HCT116 (cell line): ENCODE measurements around the gene MXRA5. TPM values are rescaled to one million over a fixed set of nuclear protein-coding genes. Genes with fewer than 3 reads are reported as not detected.

Experiments used
- ATAC-seq: fragments of 200-7000 bp; cut with Tn5 transposase; 2 replicates; pipeline ENCODE4 v1.9.1; 2020; ENCODE audit warnings: mild to moderate bottlenecking, moderate library complexity
- BruUV-seq: library from RNA; stranded (reverse); fragments of 400-500 nt; replicated peaks from 2 replicates; lab custom pipeline; 2021; lab: Mats Ljungman, UMichigan
- CTCF ChIA-PET: fragments of 300-600 bp; sonication (Branson Sonifier 250); formaldehyde crosslinking; loops from one replicate; lab custom pipeline; 2021; ENCODE audit warnings: antibody characterized with exemption; lab: Charles Lee
- POLR2A ChIA-PET: fragments of 300-600, 350-600 bp; sonication (Branson Sonifier 250); formaldehyde crosslinking; loops from one replicate; lab custom pipeline; 2021; ENCODE audit warnings: antibody characterized with exemption; lab: Charles Lee
- RAD21 ChIA-PET, 2 experiments: fragments of 300-600 bp; sonication (Branson Sonifier 250); formaldehyde crosslinking; loops; one replicate each; lab custom pipeline; 2023; ENCODE audit warnings: low total read pairs in 2 of 2; ENCODE audit not compliant: uncharacterized antibody in 2 of 2, unreplicated experiment in 2 of 2, low non-redundant PET in 1 of 2; lab: Charles Lee
- DNase-seq: peaks from one replicate; pipeline ENCODE4 v3.0.0-alpha.2; 2010; ENCODE audit warnings: low read depth, low spot score
- H2AFZ ChIP-seq: fragments of 200-600 bp; shearing (Covaris generic), sonication (generic); 2 replicates; pipeline ENCODE4 v1.6.1; 2017; ENCODE audit warnings: low read depth, mixed run types, mixed read lengths, antibody characterized with exemption, low read length; ENCODE audit not compliant: poor library complexity, severe bottlenecking
- H3K27ac ChIP-seq: 2 replicates; pipeline ENCODE4 v1.5.1; 2012; ENCODE audit warnings: low read depth, low read length
- H3K27me3 ChIP-seq: fragments of 200-600 bp; sonication (generic); 2 replicates; pipeline ENCODE4 v1.6.1; 2016; ENCODE audit warnings: mixed run types, low read length, mixed read lengths; ENCODE audit not compliant: insufficient read depth
- H3K36me3 ChIP-seq, 2 experiments: fragments of 200-500 bp in 1 of 2; fragments of 200-600 bp in 1 of 2; sonication (Bioruptor generic) in 1 of 2; sonication (generic) in 1 of 2; 2 replicates each; pipeline versions ENCODE4 v1.5.1 to v1.6.1; 2014 to 2016; ENCODE audit warnings: low read length in 2 of 2, inconsistent platforms in 1 of 2, mixed read lengths in 1 of 2, mixed run types in 1 of 2; ENCODE audit not compliant: insufficient read depth in 2 of 2, control insufficient read depth in 1 of 2
- H3K4me1 ChIP-seq, 2 experiments: fragments of 200-600 bp in 1 of 2; sonication (generic) in 1 of 2; 2 replicates each; pipeline versions ENCODE4 v1.5.1 to v1.6.1; 2012 to 2017; ENCODE audit warnings: low read length in 2 of 2, inconsistent platforms in 1 of 2, mild to moderate bottlenecking in 1 of 2, mixed read lengths in 1 of 2, mixed run types in 1 of 2, moderate library complexity in 1 of 2; ENCODE audit not compliant: insufficient read depth in 2 of 2, control insufficient read depth in 1 of 2
- H3K4me2 ChIP-seq: fragments of 200-600 bp; sonication (generic); 2 replicates; pipeline ENCODE4 v1.6.1; 2017; ENCODE audit warnings: mixed run types, low read length, mixed read lengths
- H3K4me3 ChIP-seq, 2 experiments: fragments of 200-600 bp in 1 of 2; sonication (generic) in 1 of 2; replicated peaks in 1 of 2; 2 replicates each; pipeline ENCODE4 v1.5.1; 2011 to 2016; ENCODE audit warnings: low read length in 2 of 2, control low read depth in 1 of 2, low read depth in 1 of 2, mild to moderate bottlenecking in 1 of 2, mixed read lengths in 1 of 2, mixed run types in 1 of 2
- H3K79me2 ChIP-seq: fragments of 200-600 bp; sonication (generic); 2 replicates; pipeline ENCODE4 v1.6.1; 2017; ENCODE audit warnings: mild to moderate bottlenecking, mixed run types, low read length, moderate library complexity, mixed read lengths; ENCODE audit not compliant: insufficient read depth
- H3K9ac ChIP-seq: fragments of 200-600 bp; sonication (generic); 2 replicates; pipeline ENCODE4 v1.6.1; 2016; ENCODE audit warnings: low read length, mixed read lengths
- H3K9me2 ChIP-seq: fragments of 200-600 bp; sonication (generic), shearing (Covaris generic); 2 replicates; pipeline ENCODE4 v1.6.1; 2017; ENCODE audit warnings: mixed run types, mild to moderate bottlenecking, moderate library complexity; ENCODE audit not compliant: insufficient read depth
- H3K9me3 ChIP-seq, 2 experiments: fragments of 200-500 bp in 1 of 2; fragments of 200-600 bp in 1 of 2; sonication (Bioruptor generic) in 1 of 2; sonication (generic) in 1 of 2; 2 replicates each; pipeline ENCODE4 v1.6.1; 2014 to 2017; ENCODE audit warnings: low read length in 2 of 2, mixed read lengths in 2 of 2, inconsistent platforms in 1 of 2, low read depth in 1 of 2, mild to moderate bottlenecking in 1 of 2, mixed run types in 1 of 2, moderate library complexity in 1 of 2; ENCODE audit not compliant: control insufficient read depth in 1 of 2, insufficient read depth in 1 of 2
- H4K20me1 ChIP-seq: fragments of 200-600 bp; sonication (generic), shearing (Covaris generic); 2 replicates; pipeline ENCODE4 v1.6.1; 2017; ENCODE audit warnings: mixed run types, mild to moderate bottlenecking, moderate library complexity; ENCODE audit not compliant: insufficient read depth
- ATF3 ChIP-seq: IDR thresholded peaks from 2 replicates; pipeline ENCODE4 v1.6.1; 2012
- CEBPB ChIP-seq: IDR thresholded peaks from 2 replicates; pipeline ENCODE4 v1.6.1; 2012; ENCODE audit warnings: low read depth
- ELF1 ChIP-seq: IDR thresholded peaks from 2 replicates; pipeline ENCODE4 v1.6.1; 2012; ENCODE audit warnings: low read depth, borderline replicate concordance
- EZH2 ChIP-seq: fragments of 200-600 bp; sonication (generic); IDR thresholded peaks from 2 replicates; pipeline ENCODE4 v1.6.1; 2017; ENCODE audit warnings: antibody characterized with exemption, mixed run types
- FOSL1 ChIP-seq: IDR thresholded peaks from 2 replicates; pipeline ENCODE4 v1.6.1; 2012; ENCODE audit warnings: low read depth
- JUND ChIP-seq: IDR thresholded peaks from 2 replicates; pipeline ENCODE4 v1.6.1; 2012
- MAX ChIP-seq: IDR thresholded peaks from 2 replicates; pipeline ENCODE4 v1.6.1; 2012
- POLR2A ChIP-seq: IDR thresholded peaks from 2 replicates; pipeline ENCODE4 v1.7.0; 2011; ENCODE audit warnings: borderline replicate concordance; ENCODE audit not compliant: insufficient read depth, insufficient read length; ENCODE audit errors: extremely low read depth
- RAD21 ChIP-seq: IDR thresholded peaks from 2 replicates; pipeline ENCODE4 v1.6.1; 2012; ENCODE audit warnings: low read depth, mild to moderate bottlenecking
- REST ChIP-seq: IDR thresholded peaks from 2 replicates; pipeline ENCODE4 v1.6.1; 2012; ENCODE audit warnings: low read depth
- SIN3A ChIP-seq: IDR thresholded peaks from 2 replicates; pipeline ENCODE4 v1.6.1; 2012; ENCODE audit warnings: low read depth
- SP1 ChIP-seq: IDR thresholded peaks from 2 replicates; pipeline ENCODE4 v1.6.1; 2012; ENCODE audit warnings: low read depth
- SRF ChIP-seq: IDR thresholded peaks from 2 replicates; pipeline ENCODE4 v1.6.1; 2012; ENCODE audit warnings: low read depth
- YY1 ChIP-seq: IDR thresholded peaks from 2 replicates; pipeline ENCODE4 v1.6.1; 2011; ENCODE audit warnings: low read length, low read depth, moderate library complexity, mild to moderate bottlenecking; ENCODE audit not compliant: insufficient replicate concordance; ENCODE audit errors: extremely low read depth
- ZBTB33 ChIP-seq: IDR thresholded peaks from 2 replicates; pipeline ENCODE4 v1.6.1; 2011; ENCODE audit warnings: mild to moderate bottlenecking, low read length, moderate library complexity; ENCODE audit not compliant: insufficient replicate concordance; ENCODE audit errors: extremely low read depth
- ZFX ChIP-seq: fragments of 450-650 bp; IDR thresholded peaks from 2 replicates; pipeline ENCODE4 v1.6.1; 2017
- ZNF274 ChIP-seq: fragments of 200-500 bp; sonication (Bioruptor generic); IDR thresholded peaks from 2 replicates; pipeline ENCODE4 v1.6.1; 2014; ENCODE audit warnings: mild to moderate bottlenecking, low read depth, low read length, inconsistent platforms
- intact Hi-C: fragments of 100-400 bp; cut with micrococcal nuclease; formaldehyde crosslinking; loops from 2 replicates; pipeline ENCODE4 v1.10.0; 2022
- total RNA-seq: library from RNA; stranded (reverse); gene quantifications from one replicate; pipeline ENCODE4 v1.2.1, GENCODE V29; 2021; ENCODE audit not compliant: unreplicated experiment

MXRA5 gene
- total RNA-seq, 1 experiment from 2014 or later: 0.02 TPM

DNA sequence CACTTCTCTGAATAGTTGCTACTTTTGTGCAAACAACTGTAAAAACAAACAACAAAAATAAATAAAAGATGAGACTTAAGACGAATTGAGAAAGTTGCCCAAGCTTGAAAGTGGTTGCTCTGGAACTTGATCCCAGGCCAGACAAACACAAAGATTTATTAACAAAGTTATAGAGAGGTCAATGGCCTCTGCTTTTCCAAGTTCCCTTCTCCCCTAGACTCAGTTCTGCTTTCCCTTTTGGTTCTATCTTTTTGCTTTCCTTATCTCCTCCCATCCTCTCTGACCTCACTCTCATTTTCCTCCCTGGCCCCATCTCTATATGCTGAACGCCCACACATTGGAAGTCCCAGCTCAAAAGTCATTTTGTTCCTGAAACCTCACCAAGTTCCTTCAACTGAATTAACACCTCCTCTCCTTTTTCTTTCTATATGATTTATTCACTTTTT, 82.7 kb downstream of the MXRA5 start:
- intact Hi-C loops: no loop called here
- no peak for DNase-seq
- Histone ChIP-seq H3K27ac (no peak overlapping the region), H4K20me1 (no peaks in the 10 kb centered on the region), H3K9me2 (no peaks in the 10 kb centered on the region), H3K27me3 (no peaks in the 10 kb centered on the region), H3K36me3 (no peaks in the 10 kb centered on the region), H3K9me3 (no peaks in the 10 kb centered on the region), H3K4me3 (no peak overlapping the region), H3K79me2 (no peaks in the 10 kb centered on the region), H3K4me2 (no peak overlapping the region), H3K4me1 (peaks cover 0 to 15% of the 10 kb centered on the region in 2 experiments; a peak in 2 of 4 replicates), H2AFZ (no peak overlapping the region), H3K9ac (no peak overlapping the region)
- ChIA-PET CTCF (no interaction called here), POLR2A (no interaction called here), RAD21 (no interaction called here)
- ATAC-seq: no peak
- no peak for TF ChIP-seq ELF1
- TF ChIP-seq ZBTB33: no peak
- TF ChIP-seq MAX: no peak
- no peak for TF ChIP-seq EZH2
- TF ChIP-seq ZFX: no peak
- no TSS peak for BruUV-seq

GRCh38 chrX:3262901-3263300, 83.6 kb downstream of the MXRA5 start:
- RAD21 ChIA-PET: no interaction called here
- no peaks in the 10 kb centered on the region for H3K79me2 ChIP-seq
- peak overlapping the region; percentile 59 for H3K4me2 ChIP-seq
- POLR2A ChIA-PET: no interaction called here
- peak; percentile 28 for DNase-seq
- ATAC-seq: peak; percentile 82
- H3K36me3 ChIP-seq: no peaks in the 10 kb centered on the region
- H3K9me2 ChIP-seq: no peaks in the 10 kb centered on the region
- no peaks in the 10 kb centered on the region for H3K27me3 ChIP-seq
- no peaks in the 10 kb centered on the region for H3K9me3 ChIP-seq
- H3K9ac ChIP-seq: no peak overlapping the region
- CTCF ChIA-PET: no interaction called here
- H3K27ac ChIP-seq: no peak overlapping the region
- BruUV-seq: no TSS peak
- no peak overlapping the region for H3K4me3 ChIP-seq
- intact Hi-C loops: no loop called here
- no peaks in the 10 kb centered on the region for H4K20me1 ChIP-seq
- peaks cover 0 to 15% of the 10 kb centered on the region in 2 experiments; a peak in 2 of 4 replicates for H3K4me1 ChIP-seq
- H2AFZ ChIP-seq: no peak overlapping the region
- TF ChIP-seq YY1: no peak
- peak; percentile 23; the same call in 1 of the 2 replicates for TF ChIP-seq SP1
- no peak for TF ChIP-seq REST
- no peak for TF ChIP-seq RAD21
- no peak for TF ChIP-seq ATF3
- no peak for TF ChIP-seq SRF
- TF ChIP-seq ZFX: no peak
- TF ChIP-seq EZH2: no peak
- TF ChIP-seq ZNF274: no peak
- no peak for TF ChIP-seq POLR2A
- no peak for TF ChIP-seq SIN3A
- peak; percentile 78 for TF ChIP-seq FOSL1
- TF ChIP-seq JUND: peak; percentile 66
- no peak for TF ChIP-seq CEBPB
